SU-DHL-6 (cell line): ENCODE data around the gene DUSP3.

Experiments used
- EZH2phosphoT487 ChIP-seq: fragments of 200-600 bp; sonication (generic), shearing (Covaris generic); conservative IDR thresholded peaks from 2 replicates; pipeline ENCODE4 v1.6.1; 2018; ENCODE audit warnings: mild to moderate bottlenecking, antibody characterized with exemption, low read length, moderate library complexity, mixed read lengths
- TF ChIP-seq, protein P1 (sequence below): fragments of 200-600 bp; sonication (generic); IDR thresholded peaks from one replicate; pipeline ENCODE4 v1.5.1; 2017; ENCODE audit warnings: antibody characterized with exemption, mild to moderate bottlenecking, low read length, moderate library complexity; ENCODE audit not compliant: insufficient read depth, poor library complexity, severe bottlenecking

DNA sequence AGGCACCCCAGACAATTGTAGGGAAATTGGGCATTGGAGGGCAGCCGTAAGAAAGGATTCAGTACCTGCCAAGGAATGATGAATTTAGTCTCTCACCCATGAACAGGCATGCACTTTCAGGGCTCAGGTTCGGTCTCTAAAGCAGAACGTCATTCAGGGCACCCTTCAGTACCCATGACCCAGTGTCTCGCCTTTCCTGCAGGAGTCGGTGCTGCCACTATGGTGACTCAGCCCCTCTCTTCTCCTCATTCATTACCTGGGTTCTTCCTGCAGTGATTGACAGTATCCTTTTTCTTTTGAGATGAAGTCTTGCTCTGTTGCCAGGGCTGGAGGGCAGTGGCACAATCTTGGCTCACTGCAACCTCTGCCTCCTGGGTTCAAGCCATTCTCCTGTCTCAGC is 28.6 kb downstream of the DUSP3 start:
- TF ChIP-seq, protein P1, sequence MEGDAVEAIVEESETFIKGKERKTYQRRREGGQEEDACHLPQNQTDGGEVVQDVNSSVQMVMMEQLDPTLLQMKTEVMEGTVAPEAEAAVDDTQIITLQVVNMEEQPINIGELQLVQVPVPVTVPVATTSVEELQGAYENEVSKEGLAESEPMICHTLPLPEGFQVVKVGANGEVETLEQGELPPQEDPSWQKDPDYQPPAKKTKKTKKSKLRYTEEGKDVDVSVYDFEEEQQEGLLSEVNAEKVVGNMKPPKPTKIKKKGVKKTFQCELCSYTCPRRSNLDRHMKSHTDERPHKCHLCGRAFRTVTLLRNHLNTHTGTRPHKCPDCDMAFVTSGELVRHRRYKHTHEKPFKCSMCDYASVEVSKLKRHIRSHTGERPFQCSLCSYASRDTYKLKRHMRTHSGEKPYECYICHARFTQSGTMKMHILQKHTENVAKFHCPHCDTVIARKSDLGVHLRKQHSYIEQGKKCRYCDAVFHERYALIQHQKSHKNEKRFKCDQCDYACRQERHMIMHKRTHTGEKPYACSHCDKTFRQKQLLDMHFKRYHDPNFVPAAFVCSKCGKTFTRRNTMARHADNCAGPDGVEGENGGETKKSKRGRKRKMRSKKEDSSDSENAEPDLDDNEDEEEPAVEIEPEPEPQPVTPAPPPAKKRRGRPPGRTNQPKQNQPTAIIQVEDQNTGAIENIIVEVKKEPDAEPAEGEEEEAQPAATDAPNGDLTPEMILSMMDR, result no peak
- no peak for TF ChIP-seq EZH2phosphoT487
